OCI-LY1 (cell line): Measurements from ENCODE around the gene CHRM5.

Experiments
- CTCF ChIP-seq: fragments of 200-600 bp; sonication (generic), shearing (Covaris generic); IDR thresholded peaks from 2 replicates; pipeline ENCODE4 v1.5.1; 2017; ENCODE audit warnings: mild to moderate bottlenecking, antibody characterized with exemption, low read length, moderate library complexity, mixed read lengths
- EZH2 ChIP-seq: fragments of 200-600 bp; sonication (generic), shearing (Covaris generic); IDR thresholded peaks from 2 replicates; pipeline ENCODE4 v1.8.0; 2017; ENCODE audit warnings: borderline replicate concordance, mixed run types, mild to moderate bottlenecking, antibody characterized with exemption, low read length, moderate library complexity, mixed read lengths

GRCh38 chr15:34018021-34018645 is 49.8 kb downstream of the CHRM5 start:
- TF ChIP-seq CTCF, result no peak
- TF ChIP-seq EZH2, result no peak
